H1 (cell line): ENCODE data around the gene CHRNA3. TPM values are rescaled to one million over a fixed set of nuclear protein-coding genes. Genes with fewer than 3 reads are reported as not detected.
A peak's percentile ranks its signal among the peaks of the same experiment; 100 is the strongest.

ENCODE experiments used
- CTCF ChIA-PET: fragments of 300-600 bp; sonication (Branson Sonifier 250); formaldehyde crosslinking; loops from one replicate; lab custom pipeline; 2021; ENCODE audit not compliant: partially characterized antibody; lab: Charles Lee
- POLR2A ChIA-PET: fragments of 300-600 bp; sonication (Branson Sonifier 250); formaldehyde crosslinking; loops from one replicate; lab custom pipeline; 2021; ENCODE audit warnings: inconsistent platforms; ENCODE audit not compliant: partially characterized antibody; lab: Charles Lee
- DNase-seq, 2 experiments: peaks; one replicate each; pipeline versions ENCODE4 v3.0.0 to v3.0.0-alpha.2; 2010 to 2022; ENCODE audit warnings: low spot score in 2 of 2, low read depth in 1 of 2, mixed read lengths in 1 of 2
- FAIRE-seq: peaks from 2 replicates; lab custom pipeline; 2011; peaks lifted over from hg19 to GRCh38; lab: Jason Lieb, UNC
- H2AFZ ChIP-seq: 2 replicates; pipeline ENCODE4 v1.8.1; 2012; ENCODE audit warnings: low read length, inconsistent platforms
- H2AK5ac ChIP-seq: 2 replicates; pipeline ENCODE4 v1.6.1; 2013; ENCODE audit warnings: low read depth, low read length
- H2BK120ac ChIP-seq: replicated peaks from 2 replicates; pipeline ENCODE3; 2013; ENCODE audit warnings: low read depth, low read length, inconsistent platforms
- H2BK12ac ChIP-seq: 2 replicates; pipeline ENCODE4 v1.6.1; 2013; ENCODE audit warnings: low read depth, low read length
- H2BK15ac ChIP-seq: 2 replicates; pipeline ENCODE4 v1.6.1; 2013; ENCODE audit warnings: low read length
- H2BK20ac ChIP-seq: 2 replicates; pipeline ENCODE4 v1.6.1; 2013; ENCODE audit warnings: low read length
- H2BK5ac ChIP-seq: 2 replicates; pipeline ENCODE4 v1.6.1; 2013; ENCODE audit warnings: low read depth, low read length
- H3K14ac ChIP-seq: 2 replicates; pipeline ENCODE4 v1.6.1; 2013; ENCODE audit warnings: inconsistent platforms; ENCODE audit not compliant: insufficient read length
- H3K18ac ChIP-seq: 2 replicates; pipeline ENCODE4 v1.6.1; 2013; ENCODE audit warnings: low read length; ENCODE audit errors: extremely low read depth
- H3K23ac ChIP-seq: 2 replicates; pipeline ENCODE4 v1.6.1; 2013; ENCODE audit warnings: inconsistent platforms; ENCODE audit not compliant: insufficient read length
- H3K23me2 ChIP-seq: 2 replicates; pipeline ENCODE4 v1.6.1; 2013; ENCODE audit warnings: low read depth, low read length
- H3K27ac ChIP-seq: 2 replicates; pipeline ENCODE4 v1.6.1; 2011; ENCODE audit warnings: low read depth, low read length, inconsistent platforms
- H3K27me3 ChIP-seq, 4 experiments: replicated peaks in 1 of 4; 1 replicate in 1 of 4; 2 replicates in 3 of 4; pipeline versions ENCODE4 v1.6.1 to v1.8.1; 2011 to 2013; ENCODE audit warnings: low read length in 3 of 4, mild to moderate bottlenecking in 3 of 4, inconsistent platforms in 2 of 4, mixed read lengths in 2 of 4, moderate library complexity in 1 of 4; ENCODE audit not compliant: control insufficient read depth in 3 of 4, insufficient read depth in 3 of 4; ENCODE audit errors: extremely low read depth in 1 of 4
- H3K36me3 ChIP-seq, 4 experiments: 2 replicates each; pipeline versions ENCODE4 v1.6.1 to v1.8.1; 2011 to 2013; ENCODE audit warnings: mild to moderate bottlenecking in 4 of 4, low read length in 3 of 4, moderate library complexity in 2 of 4, control low read depth in 1 of 4, inconsistent platforms in 1 of 4; ENCODE audit not compliant: insufficient read depth in 4 of 4, control insufficient read depth in 2 of 4
- H3K4ac ChIP-seq: replicated peaks from 2 replicates; pipeline ENCODE3; 2013; ENCODE audit warnings: low read length, low read depth, mixed read lengths, inconsistent platforms; ENCODE audit not compliant: insufficient read length
- H3K4me1 ChIP-seq, 4 experiments: replicated peaks in 1 of 4; 1 replicate in 1 of 4; 2 replicates in 3 of 4; pipeline versions ENCODE4 v1.6.1 to v1.8.1; 2011 to 2013; ENCODE audit warnings: low read length in 3 of 4, inconsistent platforms in 2 of 4, mixed read lengths in 1 of 4; ENCODE audit not compliant: insufficient read depth in 4 of 4, control insufficient read depth in 3 of 4
- H3K4me2 ChIP-seq, 2 experiments: 2 replicates each; pipeline versions ENCODE4 v1.6.1 to v1.8.1; 2011 to 2013; ENCODE audit warnings: low read depth in 2 of 2, low read length in 2 of 2, control low read depth in 1 of 2, inconsistent platforms in 1 of 2, mild to moderate bottlenecking in 1 of 2; ENCODE audit not compliant: insufficient read depth in 1 of 2
- H3K4me3 ChIP-seq, 4 experiments: fragments of 200-600, 300-600 bp in 1 of 4; sonication (generic), shearing (Covaris generic), sonication (Bioruptor Twin) in 1 of 4; 2 replicates each; pipeline versions ENCODE4 v1.5.1 to v1.8.1; 2011 to 2016; ENCODE audit warnings: low read length in 4 of 4, low read depth in 3 of 4, control low read depth in 2 of 4, inconsistent platforms in 2 of 4, mild to moderate bottlenecking in 2 of 4, mixed read lengths in 1 of 4, moderate library complexity in 1 of 4; ENCODE audit not compliant: insufficient read depth in 2 of 4; ENCODE audit errors: extremely low read depth in 1 of 4
- H3K56ac ChIP-seq: replicated peaks from 2 replicates; pipeline ENCODE3; 2013; ENCODE audit warnings: low read depth, mild to moderate bottlenecking, mixed read lengths, low read length, inconsistent platforms; ENCODE audit not compliant: insufficient read length
- H3K79me1 ChIP-seq: 2 replicates; pipeline ENCODE4 v1.6.1; 2013; ENCODE audit warnings: low read depth, low read length, control low read depth
- H3K79me2 ChIP-seq, 2 experiments: 2 replicates each; pipeline versions ENCODE4 v1.6.1 to v1.8.1; 2012 to 2013; ENCODE audit warnings: low read length in 2 of 2, mild to moderate bottlenecking in 2 of 2, inconsistent platforms in 1 of 2; ENCODE audit not compliant: insufficient read depth in 2 of 2, control insufficient read depth in 1 of 2
- H3K9ac ChIP-seq, 4 experiments: replicated peaks in 1 of 4; 1 replicate in 1 of 4; 2 replicates in 3 of 4; pipeline versions ENCODE4 v1.6.1 to v1.8.1; 2011 to 2013; ENCODE audit warnings: low read depth in 3 of 4, low read length in 3 of 4, control low read depth in 2 of 4, mild to moderate bottlenecking in 2 of 4, moderate library complexity in 2 of 4, inconsistent platforms in 1 of 4; ENCODE audit errors: extremely low read depth in 1 of 4
- H3K9me3 ChIP-seq, 2 experiments: 2 replicates each; pipeline versions ENCODE4 v1.6.1 to v1.8.1; 2012 to 2013; ENCODE audit warnings: mild to moderate bottlenecking in 2 of 2, moderate library complexity in 2 of 2, control low read depth in 1 of 2, inconsistent platforms in 1 of 2, low read depth in 1 of 2, low read length in 1 of 2, mixed read lengths in 1 of 2; ENCODE audit not compliant: insufficient read depth in 2 of 2
- H4K20me1 ChIP-seq, 2 experiments: replicated peaks in 1 of 2; 2 replicates each; pipeline versions ENCODE3 to v1.8.1; 2011 to 2013; ENCODE audit warnings: inconsistent platforms in 2 of 2, low read length in 2 of 2, mild to moderate bottlenecking in 1 of 2; ENCODE audit not compliant: insufficient read depth in 2 of 2, control insufficient read depth in 1 of 2
- H4K5ac ChIP-seq: 2 replicates; pipeline ENCODE4 v1.6.1; 2013; ENCODE audit warnings: low read length, low read depth, mixed read lengths, inconsistent platforms; ENCODE audit not compliant: insufficient read length
- H4K8ac ChIP-seq: 2 replicates; pipeline ENCODE4 v1.8.0; 2013; ENCODE audit warnings: mild to moderate bottlenecking, moderate library complexity, low read length, inconsistent platforms; ENCODE audit not compliant: insufficient read depth; ENCODE audit errors: extremely low read depth
- H4K91ac ChIP-seq: replicated peaks from 2 replicates; pipeline ENCODE3; 2013; ENCODE audit warnings: low read length, mixed read lengths, inconsistent platforms; ENCODE audit not compliant: insufficient read length
- CBX5 ChIP-seq: fragments of 300-800, 300-1000 bp; sonication (generic); IDR thresholded peaks from 2 replicates; pipeline ENCODE4 v1.7.1; 2016; ENCODE audit warnings: antibody characterized with exemption, low read length, low read depth
- CEBPB ChIP-seq: IDR thresholded peaks from 2 replicates; pipeline ENCODE4 v1.6.1; 2012; ENCODE audit warnings: low read depth, low read length
- RNF2 ChIP-seq: fragments of 200-900, 300-1000 bp; sonication (generic); IDR thresholded peaks from 2 replicates; pipeline ENCODE4 v1.7.1; 2016; ENCODE audit warnings: borderline replicate concordance, low read depth, mild to moderate bottlenecking, antibody characterized with exemption, low read length; ENCODE audit not compliant: poor library complexity, severe bottlenecking; ENCODE audit errors: missing control alignments
- RXRA ChIP-seq: IDR thresholded peaks from 2 replicates; pipeline ENCODE4 v1.6.1; 2011; ENCODE audit warnings: low read depth, mild to moderate bottlenecking, low read length, moderate library complexity; ENCODE audit not compliant: insufficient read depth
- SP1 ChIP-seq: IDR thresholded peaks from 2 replicates; pipeline ENCODE4 v1.6.1; 2011; ENCODE audit warnings: low read depth, low read length
- SRF ChIP-seq: IDR thresholded peaks from 2 replicates; pipeline ENCODE4 v1.6.1; 2011; ENCODE audit warnings: mild to moderate bottlenecking, low read depth, low read length, moderate library complexity
- WGBS, 2 experiments: shearing (Covaris generic) in 1 of 2; methylation state at CpG; one replicate each; pipeline versions ENCODE4 v1.1.6 to v1.1.7; 2013 to 2015; ENCODE audit warnings: low lambda C conversion rate in 2 of 2, mixed read lengths in 2 of 2, inconsistent platforms in 1 of 2, low coverage in 1 of 2, missing lambda C conversion rate in 1 of 2; ENCODE audit not compliant: insufficient replicate concordance in 2 of 2, insufficient coverage in 1 of 2, insufficient read length in 1 of 2; ENCODE audit errors: extremely low coverage in 1 of 2, missing lambda C conversion rate in 1 of 2; 5-methylcytosine and 5-hydroxymethylcytosine counted together
- polyA plus RNA-seq, 7 experiments: library from polyadenylated mRNA; depleted of rRNA in 3 of 7; stranded (reverse) in 5 of 7; unstranded in 2 of 7; fragments of >200 nt in 5 of 7; fragments of 200-250 nt in 2 of 7; gene quantifications; 1 replicate in 5 of 7; 2 replicates in 1 of 7; 4 replicates in 1 of 7; pipeline versions ENCODE4 v1.2.1 to v1.2.3, GENCODE V29; 2011 to 2013; ENCODE audit warnings: missing spikeins in 2 of 7, mixed read lengths in 2 of 7
- total RNA-seq: library from RNA; stranded (reverse); fragmentation: NEBNext Ultra II Directional; extraction: Animal tissue kit (Norgen Biotek cat#: 25700); gene quantifications from 2 replicates; pipeline ENCODE4 v1.2.1, GENCODE V29; 2021

The CHRNA3 gene
- total and polyA plus RNA-seq, 2 of the 8 experiments (the other 6 are each of a cell fraction or from before 2014, with no cell fraction given): 2.1 to 4.7 TPM

DNA sequence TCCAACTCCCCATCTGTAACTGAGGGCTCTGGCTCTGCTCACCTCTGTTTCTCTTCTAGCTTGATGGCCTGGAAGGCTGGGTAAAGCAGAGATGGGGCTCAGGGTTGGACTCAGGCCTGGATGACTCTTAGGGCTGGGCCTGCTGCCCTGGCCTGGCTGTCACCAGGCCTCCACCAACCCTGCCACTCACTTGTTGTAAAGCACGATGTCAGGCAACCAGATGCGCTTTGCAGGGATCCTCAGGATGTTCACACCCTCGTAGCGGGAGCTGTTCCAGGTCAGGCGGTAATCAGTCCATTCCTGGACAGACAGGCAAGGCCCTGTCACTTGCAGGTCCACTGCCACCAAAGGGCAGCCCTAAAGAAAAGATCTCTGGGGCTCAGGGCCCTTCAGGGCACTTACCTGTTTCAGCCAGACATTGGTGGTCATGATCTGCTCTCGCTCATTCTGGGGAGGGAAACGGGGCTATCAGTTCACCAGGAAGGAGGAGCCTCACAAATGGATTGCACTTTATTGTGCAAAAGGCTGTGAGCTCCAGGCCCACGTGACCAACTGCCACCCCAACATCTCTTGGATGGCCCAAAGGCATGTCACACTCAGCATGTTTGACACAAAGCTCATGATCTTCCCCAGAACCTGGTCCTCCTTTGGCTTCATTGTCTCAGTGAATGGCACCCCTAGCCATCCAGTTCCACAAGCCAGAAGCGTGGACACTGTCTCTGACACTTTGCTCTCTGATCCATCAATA lies 10.3 kb upstream of the CHRNA3 start:
- no peaks in the 10 kb centered on the region for H4K20me1 ChIP-seq
- no peak overlapping the region for H3K23ac ChIP-seq
- H4K5ac ChIP-seq: no peak overlapping the region
- ChIA-PET CTCF (interaction anchor here (0.7 to 10.9 kb wide), 9 partner anchors 8 to 391 kb away, joined by 3 to 256 read pairs (median 5); partner anchors contain the start of gene CHRNA3), POLR2A (no interaction called here)
- no peaks in the 10 kb centered on the region; a peak in 1 of 7 replicates for H3K4me1 ChIP-seq
- no peak overlapping the region for H2BK15ac ChIP-seq
- no peak overlapping the region for H4K91ac ChIP-seq
- H3K4me2 ChIP-seq: no peak overlapping the region
- no peak for FAIRE-seq
- H2BK120ac ChIP-seq: no peak overlapping the region
- H3K27ac ChIP-seq: no peak overlapping the region
- no peak overlapping the region for H2BK12ac ChIP-seq
- no peak overlapping the region for H3K18ac ChIP-seq
- peak overlapping the region in 1 of 4 experiments; percentile 19; a peak in 1 of 7 replicates for H3K9ac ChIP-seq
- no peaks in the 10 kb centered on the region for H3K79me2 ChIP-seq
- TF ChIP-seq RNF2: no peak
- no peak for TF ChIP-seq RXRA
- no peak for TF ChIP-seq CEBPB
- TF ChIP-seq SP1: no peak
- TF ChIP-seq SRF: no peak
- no peak for TF ChIP-seq CBX5
- H2AFZ ChIP-seq: no peak overlapping the region
- no peaks in the 10 kb centered on the region; the same call in 1 of the 2 replicates for H3K23me2 ChIP-seq
- no peak overlapping the region for H4K8ac ChIP-seq
- H3K4ac ChIP-seq: no peak overlapping the region
- no peak overlapping the region for H2AK5ac ChIP-seq
- H3K56ac ChIP-seq: no peak overlapping the region
- H2BK5ac ChIP-seq: no peak overlapping the region
- 83% methylated on average over 9 of the region's 9 CpGs; no CpG with 5 or more reads in 1 of the 2 experiments for WGBS, 2 experiments
- H2BK20ac ChIP-seq: no peak overlapping the region
- no peak overlapping the region for H3K14ac ChIP-seq
- peaks cover 2% of the 10 kb centered on the region; the same call in 1 of the 2 replicates for H3K79me1 ChIP-seq
- DNase-seq: no peak
- peaks cover 0 to 7% (median 0%) of the 10 kb centered on the region in 4 experiments; a peak in 2 of 8 replicates for H3K36me3 ChIP-seq
- no peaks in the 10 kb centered on the region for H3K27me3 ChIP-seq
- no peaks in the 10 kb centered on the region for H3K9me3 ChIP-seq
- no peak overlapping the region for H3K4me3 ChIP-seq
